Measurements from ENCODE around the gene SHMT2. TPM values are rescaled to one million over a fixed set of nuclear protein-coding genes. Genes with fewer than 3 reads are reported as not detected.

Gene SHMT2
- total and polyA plus RNA-seq, 2 experiments from 2014 or later: 59.9 to 110 TPM

- Histone ChIP-seq H3K27me3 (no peaks in the 10 kb centered on the region), H3K4me3 (no peak overlapping the region), H3K9me3 (ENCODE audit: low read depth) (no peaks in the 10 kb centered on the region), H3K27ac (no peak overlapping the region), H3K4me1 (ENCODE audit: low read depth) (no peaks in the 10 kb centered on the region), H3K36me3 (peaks cover 46% of the 10 kb centered on the region)
- no peak for DNase-seq (ENCODE audit: low read depth in 1 of 2, low spot score in 1 of 2)
- TF ChIP-seq CTCF (IDR thresholded peaks at IDR 0.05; ENCODE audit: low read depth, low read length): no peak
These were observed 35.3 kb upstream of the SHMT2 start for GRCh38 chr12:57194253-57194652.

- TF ChIP-seq CTCF (IDR thresholded peaks at IDR 0.05; ENCODE audit: low read depth, low read length): no peak
- no peak overlapping the region for H3K27ac ChIP-seq
- H3K9me3 ChIP-seq (ENCODE audit: low read depth): no peaks in the 10 kb centered on the region
- DNase-seq (ENCODE audit: low read depth in 1 of 2, low spot score in 1 of 2): no peak
- H3K4me1 ChIP-seq (ENCODE audit: low read depth): no peaks in the 10 kb centered on the region
- H3K4me3 ChIP-seq: no peak overlapping the region
- H3K36me3 ChIP-seq: peaks cover 51% of the 10 kb centered on the region
- no peaks in the 10 kb centered on the region for H3K27me3 ChIP-seq
These were observed 34.3 kb upstream of the SHMT2 start for GRCh38 chr12:57195186-57195585.

GRCh38 chr12:57195611-57196371 lies 33.7 kb upstream of the SHMT2 start:
- Histone ChIP-seq H3K27ac (no peak overlapping the region), H3K4me3 (no peak overlapping the region), H3K4me1 (ENCODE audit: low read depth) (no peaks in the 10 kb centered on the region), H3K9me3 (ENCODE audit: low read depth) (no peaks in the 10 kb centered on the region), H3K36me3 (peaks cover 54% of the 10 kb centered on the region), H3K27me3 (no peaks in the 10 kb centered on the region)
- no peak for TF ChIP-seq CTCF (IDR thresholded peaks at IDR 0.05; ENCODE audit: low read depth, low read length)
- DNase-seq (ENCODE audit: low read depth in 1 of 2, low spot score in 1 of 2): no peak

GRCh38 chr12:57196439-57196838 lies 33.1 kb upstream of the SHMT2 start:
- Histone ChIP-seq H3K36me3 (peaks cover 57% of the 10 kb centered on the region), H3K4me1 (ENCODE audit: low read depth) (no peaks in the 10 kb centered on the region), H3K4me3 (no peak overlapping the region), H3K27ac (no peak overlapping the region), H3K27me3 (no peaks in the 10 kb centered on the region), H3K9me3 (ENCODE audit: low read depth) (no peaks in the 10 kb centered on the region)
- no peak for DNase-seq (ENCODE audit: low read depth in 1 of 2, low spot score in 1 of 2)
- no peak for TF ChIP-seq CTCF (IDR thresholded peaks at IDR 0.05; ENCODE audit: low read depth, low read length)

GRCh38 chr12:57196956-57197355 lies 32.6 kb upstream of the SHMT2 start:
- Histone ChIP-seq H3K27ac (no peak overlapping the region), H3K4me1 (ENCODE audit: low read depth) (no peaks in the 10 kb centered on the region), H3K4me3 (no peak overlapping the region), H3K9me3 (ENCODE audit: low read depth) (no peaks in the 10 kb centered on the region), H3K27me3 (no peaks in the 10 kb centered on the region), H3K36me3 (peaks cover 58% of the 10 kb centered on the region)
- no peak for DNase-seq (ENCODE audit: low read depth in 1 of 2, low spot score in 1 of 2)
- TF ChIP-seq CTCF (IDR thresholded peaks at IDR 0.05; ENCODE audit: low read depth, low read length): no peak

All from cardiac muscle cell (in vitro differentiated cells and primary cell).